Osteocyte (in vitro differentiated cells): ENCODE results near the gene STX4. TPM values are rescaled to one million over a fixed set of nuclear protein-coding genes. Genes with fewer than 3 reads are reported as not detected.

Source experiments
- DNase-seq: peaks from one replicate; pipeline ENCODE4 v3.0.0; 2021; ENCODE audit warnings: mixed read lengths; ENCODE audit not compliant: unreplicated experiment; ENCODE audit errors: extremely low spot score
- H3K27ac Mint-ChIP-seq: one replicate; pipeline ENCODE4 v1.8.0; 2021; ENCODE audit warnings: mild to moderate bottlenecking, mixed read lengths; ENCODE audit not compliant: unreplicated experiment
- H3K27me3 Mint-ChIP-seq: one replicate; pipeline ENCODE4 v1.8.0; 2021; ENCODE audit warnings: mixed read lengths; ENCODE audit not compliant: unreplicated experiment
- H3K36me3 Mint-ChIP-seq: one replicate; pipeline ENCODE4 v1.8.0; 2021; ENCODE audit warnings: mixed read lengths; ENCODE audit not compliant: unreplicated experiment
- H3K4me1 Mint-ChIP-seq: one replicate; pipeline ENCODE4 v1.8.0; 2021; ENCODE audit warnings: mixed read lengths; ENCODE audit not compliant: unreplicated experiment
- H3K4me3 Mint-ChIP-seq: one replicate; pipeline ENCODE4 v1.8.0; 2021; ENCODE audit warnings: mild to moderate bottlenecking, moderate library complexity, mixed read lengths; ENCODE audit not compliant: unreplicated experiment
- H3K9me3 Mint-ChIP-seq: one replicate; pipeline ENCODE4 v1.8.0; 2021; ENCODE audit warnings: mixed read lengths; ENCODE audit not compliant: unreplicated experiment
- CTCF ChIP-seq: fragments of 200-600 bp; sonication (generic); IDR thresholded peaks from 2 replicates; pipeline ENCODE4 v1.5.0; 2021; ENCODE audit warnings: antibody characterized with exemption, mild to moderate bottlenecking, moderate library complexity
- total RNA-seq: library from RNA; stranded (reverse); gene quantifications from 2 replicates; pipeline ENCODE4 v1.2.1, GENCODE V29; 2021

STX4 gene
- total RNA-seq, 1 donor from 2014 or later = 53.4 TPM

GRCh38 chr16:31036691-31037090 lies 3.3 kb downstream of the STX4 start:
- DNase-seq = no peak
- peaks cover 21% of the 10 kb centered on the region for H3K36me3 Mint-ChIP-seq
- peaks cover 14% of the 10 kb centered on the region for H3K4me1 Mint-ChIP-seq
- H3K4me3 Mint-ChIP-seq = no peak overlapping the region
- H3K27me3 Mint-ChIP-seq = no peaks in the 10 kb centered on the region
- H3K27ac Mint-ChIP-seq = no peak overlapping the region
- H3K9me3 Mint-ChIP-seq = no peaks in the 10 kb centered on the region
- TF ChIP-seq CTCF = no peak

GRCh38 chr16:31038993-31039392 lies 5.6 kb downstream of the STX4 start:
- peaks cover 26% of the 10 kb centered on the region for H3K36me3 Mint-ChIP-seq
- H3K4me3 Mint-ChIP-seq = no peak overlapping the region
- no peak overlapping the region for H3K27ac Mint-ChIP-seq
- no peaks in the 10 kb centered on the region for H3K9me3 Mint-ChIP-seq
- DNase-seq = no peak
- H3K4me1 Mint-ChIP-seq = peaks cover 8% of the 10 kb centered on the region
- TF ChIP-seq CTCF = no peak
- H3K27me3 Mint-ChIP-seq = no peaks in the 10 kb centered on the region

- Mint-ChIP-seq H3K27ac (no peak overlapping the region), H3K9me3 (no peaks in the 10 kb centered on the region), H3K4me3 (no peak overlapping the region), H3K4me1 (no peaks in the 10 kb centered on the region), H3K27me3 (no peaks in the 10 kb centered on the region), H3K36me3 (peaks cover 18% of the 10 kb centered on the region)
- no peak for DNase-seq
- TF ChIP-seq CTCF = no peak
Observed at GRCh38 chr16:31042866-31043265, 9.5 kb downstream of the STX4 start.

GRCh38 chr16:31043352-31043751 lies 10.0 kb downstream of the STX4 start:
- peaks cover 18% of the 10 kb centered on the region for H3K36me3 Mint-ChIP-seq
- no peak overlapping the region for H3K27ac Mint-ChIP-seq
- H3K9me3 Mint-ChIP-seq = no peaks in the 10 kb centered on the region
- DNase-seq = no peak
- no peaks in the 10 kb centered on the region for H3K4me1 Mint-ChIP-seq
- H3K27me3 Mint-ChIP-seq = no peaks in the 10 kb centered on the region
- no peak for TF ChIP-seq CTCF
- no peak overlapping the region for H3K4me3 Mint-ChIP-seq

GRCh38 chr16:31043898-31044481 lies 10.6 kb downstream of the STX4 start:
- H3K36me3 Mint-ChIP-seq = peaks cover 13% of the 10 kb centered on the region
- no peaks in the 10 kb centered on the region for H3K9me3 Mint-ChIP-seq
- DNase-seq = no peak
- H3K4me1 Mint-ChIP-seq = no peaks in the 10 kb centered on the region
- TF ChIP-seq CTCF = no peak
- H3K27me3 Mint-ChIP-seq = no peaks in the 10 kb centered on the region
- H3K27ac Mint-ChIP-seq = no peak overlapping the region
- no peak overlapping the region for H3K4me3 Mint-ChIP-seq
